RCC 7860 (cell line): ENCODE data around the gene RBM22.
"Not testable (repeated sequence)": the region's sequence is repeated elsewhere in the genome, so short reads cannot be mapped to it uniquely, and the experiment has no call there.

ENCODE experiments used
- DNase-seq: peaks from one replicate; pipeline ENCODE4 v3.0.0-alpha.2; 2015; ENCODE audit warnings: low spot score
- FAIRE-seq: peaks from 2 replicates; lab custom pipeline; 2012; peaks lifted over from hg19 to GRCh38; lab: Jason Lieb, UNC

Gene RBM22

DNA sequence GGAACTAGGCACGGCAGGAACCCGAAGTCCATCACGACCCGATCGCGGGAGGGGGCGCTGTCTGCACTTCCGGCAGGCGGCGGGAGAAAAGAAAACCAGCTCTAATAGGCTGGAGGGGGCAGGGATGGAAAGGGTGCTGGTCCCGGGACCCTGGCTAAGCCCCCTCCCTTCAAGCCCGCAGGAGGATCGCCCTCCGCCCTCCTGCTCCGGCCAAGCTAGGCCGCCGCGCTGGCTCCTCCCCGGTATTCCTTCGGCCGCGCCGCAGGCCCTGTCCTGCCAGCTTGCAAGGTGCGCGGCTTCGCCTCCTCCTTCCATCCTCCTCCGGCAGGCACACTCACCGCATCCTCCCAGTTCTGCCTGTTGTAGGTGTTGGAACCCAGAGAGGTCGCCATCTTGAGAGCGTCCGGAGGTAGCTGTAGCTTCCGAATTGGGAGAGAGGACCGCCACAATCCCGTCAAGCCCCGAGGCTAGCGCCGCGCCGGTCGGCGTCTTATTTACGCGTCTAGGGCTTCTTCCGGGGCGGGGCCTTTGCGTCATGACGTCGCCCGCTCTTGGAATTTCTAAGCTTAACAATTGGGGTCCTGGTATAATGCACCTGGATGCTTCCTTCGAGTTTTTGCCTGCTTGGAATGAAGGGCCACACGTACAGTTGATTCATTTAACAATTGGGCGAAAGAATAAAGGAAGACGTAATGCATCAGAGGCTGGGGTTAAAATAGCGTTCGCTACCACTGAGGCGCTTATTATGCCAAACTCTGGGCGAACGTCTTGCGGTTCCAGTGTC lies at the start of gene RBM22:
Gene RBM22, minus strand, starts transcription at position 469 of the 784 bp plus-strand sequence. Its CDS starts 77 bp downstream, at position 392.
- FAIRE-seq (peak; percentile 64), DNase-seq (peak; percentile 66)

DNA sequence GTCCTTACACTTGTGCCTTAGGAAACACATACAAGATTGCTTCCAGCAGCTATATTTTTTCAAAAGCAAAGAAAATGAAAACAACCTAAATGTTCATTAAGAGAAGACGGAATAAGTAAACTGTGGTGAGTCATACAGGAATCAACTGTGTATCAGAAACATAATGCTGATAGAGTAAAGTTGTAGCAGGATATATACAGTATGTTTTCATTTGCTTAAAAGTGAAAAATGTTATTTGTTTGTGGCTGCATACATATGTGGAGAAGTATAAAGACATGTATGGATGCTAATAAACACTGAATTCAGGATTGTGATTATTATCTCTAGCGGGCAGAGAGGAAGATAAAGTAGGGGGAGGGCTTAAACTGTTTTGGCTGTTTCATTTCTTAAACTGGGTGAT lies 49.6 kb upstream of the RBM22 start:
- DNase-seq (no peak), FAIRE-seq (no peak)

DNA sequence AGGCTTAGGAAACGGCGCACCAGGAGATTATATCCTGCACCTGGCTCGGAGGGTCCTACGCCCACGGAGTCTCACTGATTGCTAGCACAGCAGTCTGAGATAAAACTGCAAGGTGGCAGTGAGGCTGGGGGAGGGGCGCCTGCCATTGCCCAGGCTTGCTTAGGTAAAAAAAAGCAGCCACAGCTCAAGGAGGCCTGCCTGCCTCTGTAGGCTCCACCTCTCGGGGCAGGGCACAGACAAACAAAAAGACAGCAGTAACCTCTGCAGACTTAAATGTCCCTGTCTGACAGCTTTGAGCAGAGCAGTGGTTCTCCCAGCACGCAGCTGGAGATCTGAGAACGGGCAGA lies 42.3 kb upstream of the RBM22 start:
- not testable (repeated sequence) for FAIRE-seq

DNA sequence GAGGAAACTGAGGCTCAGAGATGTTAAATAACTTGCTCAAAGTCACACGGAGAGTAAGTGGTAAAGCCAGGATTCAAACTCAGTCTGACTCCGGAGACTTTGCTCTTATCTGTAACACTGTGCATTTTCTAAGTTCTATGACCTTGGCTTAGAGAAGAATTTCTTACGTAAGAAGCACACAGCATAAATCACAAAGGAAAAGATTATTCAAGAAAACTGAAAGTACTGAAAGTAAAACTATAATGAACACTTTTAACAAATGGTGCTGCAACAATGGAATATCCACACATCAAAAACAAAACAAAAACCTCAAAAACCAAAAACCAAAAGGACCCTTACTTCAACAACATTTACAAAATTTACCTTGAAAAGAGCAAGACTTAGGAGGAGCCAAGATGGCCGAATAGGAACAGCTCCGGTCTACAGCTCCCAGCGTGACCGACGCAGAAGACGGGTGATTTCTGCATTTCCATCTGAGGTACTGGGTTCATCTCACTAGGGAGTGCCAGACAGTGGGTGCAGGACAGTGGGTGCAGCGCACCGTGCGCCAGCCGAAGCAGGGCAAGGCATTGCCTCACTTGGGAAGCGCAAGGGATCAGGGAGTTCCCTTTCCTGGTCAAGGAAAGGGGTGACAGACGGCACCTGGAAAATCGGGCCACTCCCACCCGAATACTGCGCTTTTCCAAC lies 41.7 kb upstream of the RBM22 start:
- FAIRE-seq, DNase-seq: not testable (repeated sequence)

More for the DNA sequence above, 42.3 kb upstream of the RBM22 start:
- DNase-seq, result not testable (repeated sequence)

DNA sequence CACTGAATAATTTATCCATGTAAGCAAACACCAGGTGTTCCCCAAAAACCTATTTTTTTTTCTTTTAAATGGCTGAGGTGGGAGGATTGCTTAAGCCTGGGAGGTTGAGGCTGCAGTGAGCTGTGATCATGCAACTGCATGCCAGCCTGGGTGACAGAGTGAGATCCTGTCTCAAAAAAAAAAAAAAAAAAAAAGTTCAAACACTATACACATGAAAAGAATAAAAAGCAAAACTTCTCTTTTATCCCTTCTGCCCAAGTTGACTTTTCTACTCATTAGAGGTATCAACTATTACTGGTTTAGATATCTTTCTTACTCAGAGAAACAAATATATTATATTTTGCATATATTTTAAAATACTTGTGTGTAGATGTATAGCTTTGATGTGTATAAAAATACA lies 40.1 kb upstream of the RBM22 start:
- DNase-seq (no peak), FAIRE-seq (no peak)

DNA sequence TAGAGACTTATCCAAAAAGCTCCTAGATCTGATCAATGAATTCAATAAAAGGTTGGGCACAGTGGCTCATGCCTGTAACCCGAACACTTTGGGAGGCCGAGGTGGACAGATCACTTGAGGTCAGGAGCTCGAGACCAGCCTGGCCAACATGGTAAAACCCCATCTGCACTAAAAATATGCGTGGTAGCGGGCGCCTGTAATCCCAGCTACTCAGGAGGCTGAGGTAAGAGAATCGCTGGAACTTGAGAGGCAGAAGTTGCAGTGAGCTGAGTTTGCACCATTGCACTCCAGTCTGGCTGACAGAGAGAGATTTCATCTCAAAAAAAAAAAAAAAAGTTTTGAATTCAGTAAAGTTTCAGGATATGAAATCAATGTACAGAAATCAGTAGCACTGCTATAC lies 38.0 kb upstream of the RBM22 start:
- no peak for FAIRE-seq
- DNase-seq, result no peak

DNA sequence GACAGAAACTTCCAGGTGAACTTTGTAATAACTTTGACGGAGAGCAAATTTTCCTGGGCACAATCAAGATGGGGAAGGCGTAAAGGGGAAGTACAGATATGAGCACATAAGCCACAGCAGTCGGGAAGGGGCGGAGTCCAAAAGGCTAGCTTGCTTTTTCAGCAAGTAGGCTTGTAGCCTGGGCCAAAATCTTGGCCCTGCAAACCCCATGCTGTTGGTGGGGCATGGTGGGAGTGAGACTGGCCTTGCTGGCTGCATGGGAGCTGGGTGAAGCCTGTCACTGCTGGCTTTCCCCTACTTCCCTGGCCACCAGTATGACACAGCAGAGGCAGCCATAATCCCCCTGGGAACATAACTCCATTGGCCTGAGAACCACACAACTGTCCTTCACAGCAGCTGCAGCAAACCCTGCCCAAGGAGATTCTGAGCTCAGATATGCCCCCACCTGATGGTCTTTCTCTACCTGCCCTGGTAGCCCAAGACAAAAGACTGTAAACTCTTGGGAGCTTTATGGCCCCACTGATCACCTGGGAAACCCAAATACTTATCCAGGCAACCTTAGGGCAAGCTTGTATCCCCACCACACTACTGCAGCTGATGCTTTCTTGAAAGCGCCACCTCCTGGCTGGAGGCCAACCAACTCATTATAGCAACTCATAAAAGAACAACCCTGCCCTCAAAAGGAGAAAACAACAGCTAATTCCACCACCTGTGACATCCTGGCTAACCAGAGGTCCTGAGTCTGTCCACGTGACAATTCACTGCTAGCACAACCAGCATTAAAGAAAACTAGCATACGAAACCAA lies 33.9 kb upstream of the RBM22 start:
- no peak for FAIRE-seq
- DNase-seq, result no peak

DNA sequence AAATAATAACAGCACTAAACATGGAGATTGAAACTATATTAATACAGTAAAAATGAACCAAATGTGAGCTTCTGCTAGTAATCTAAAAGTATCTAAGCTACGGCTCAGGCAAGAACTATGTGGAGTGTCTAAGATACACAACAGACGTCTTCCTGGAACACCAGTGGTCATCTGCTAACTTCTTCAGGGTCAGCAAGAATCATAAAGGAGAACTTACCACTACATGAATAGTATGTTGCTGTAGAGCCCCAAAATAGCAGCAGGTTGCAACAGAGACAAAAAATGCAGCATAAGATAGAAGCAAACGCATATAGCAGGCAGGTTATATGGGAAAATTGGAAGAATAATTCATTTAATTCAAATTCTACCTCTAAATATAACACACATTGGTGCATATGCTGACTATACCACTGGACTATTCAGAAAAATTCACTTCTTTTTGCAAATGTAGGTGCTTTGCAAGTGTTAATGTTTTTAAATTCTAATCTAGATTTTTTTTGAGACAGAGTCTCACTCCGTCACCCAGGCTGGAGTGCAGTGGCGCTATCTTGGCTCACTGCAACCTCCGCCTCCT lies 30.9 kb upstream of the RBM22 start:
- FAIRE-seq (no peak), DNase-seq (no peak)

DNA sequence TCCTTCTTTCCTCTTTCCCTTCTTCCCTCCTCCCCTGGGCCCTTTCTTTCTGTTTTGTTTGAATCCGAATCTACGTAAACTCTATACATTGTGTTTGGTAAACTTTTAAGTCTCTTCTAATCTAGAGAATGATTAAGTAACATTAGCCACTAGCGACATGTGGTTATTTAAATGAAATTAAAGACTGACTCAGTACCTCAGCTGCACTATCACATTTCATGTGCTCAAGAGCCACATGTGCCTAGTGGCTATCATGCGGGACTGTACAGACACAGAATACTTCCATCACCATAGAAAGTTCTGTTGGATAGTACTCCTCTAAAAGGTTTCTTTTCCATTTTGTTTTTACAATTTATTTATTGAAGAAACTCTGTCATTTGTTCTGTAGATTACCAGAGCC lies 29.0 kb upstream of the RBM22 start:
- no peak for FAIRE-seq
- no peak for DNase-seq

DNA sequence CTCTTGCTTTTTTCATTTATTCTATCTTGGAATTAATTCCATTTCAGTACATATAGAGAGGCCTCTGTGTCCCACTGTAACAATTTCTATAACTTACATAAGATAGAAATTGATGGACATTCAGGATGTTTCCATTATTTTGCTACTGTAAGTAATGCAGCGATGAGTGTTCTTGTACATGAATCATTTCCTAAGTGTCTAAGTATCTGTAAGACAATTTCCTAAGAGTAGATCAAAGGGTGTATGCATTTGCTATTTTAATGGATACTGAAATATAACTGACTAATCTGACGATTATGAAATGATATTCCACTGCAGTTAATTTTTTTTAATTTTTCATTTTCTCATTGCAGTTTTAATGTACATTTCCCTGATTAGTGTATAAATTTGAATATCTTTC lies 23.0 kb upstream of the RBM22 start:
- DNase-seq (no peak), FAIRE-seq (no peak)

DNA sequence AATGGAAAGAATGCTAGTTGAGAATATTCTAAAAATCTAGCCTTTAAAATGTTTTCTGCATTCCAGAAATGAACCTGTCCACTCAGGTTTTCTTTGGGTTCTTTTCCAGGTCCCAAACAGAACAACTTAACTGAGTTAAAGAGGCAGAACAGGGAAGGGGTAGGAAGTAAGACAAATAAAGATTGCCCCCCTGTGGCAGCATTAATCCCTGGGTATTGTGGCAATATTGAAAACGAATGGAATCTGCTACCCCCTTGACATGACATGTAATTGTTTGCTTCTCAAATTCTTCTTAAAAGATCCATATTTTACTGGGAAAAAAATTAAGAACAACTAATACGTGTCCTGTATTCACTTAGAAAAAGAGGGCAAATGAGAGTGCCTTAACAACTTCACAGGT lies 9.3 kb upstream of the RBM22 start:
- DNase-seq (peak; percentile 32), FAIRE-seq (no peak)

DNA sequence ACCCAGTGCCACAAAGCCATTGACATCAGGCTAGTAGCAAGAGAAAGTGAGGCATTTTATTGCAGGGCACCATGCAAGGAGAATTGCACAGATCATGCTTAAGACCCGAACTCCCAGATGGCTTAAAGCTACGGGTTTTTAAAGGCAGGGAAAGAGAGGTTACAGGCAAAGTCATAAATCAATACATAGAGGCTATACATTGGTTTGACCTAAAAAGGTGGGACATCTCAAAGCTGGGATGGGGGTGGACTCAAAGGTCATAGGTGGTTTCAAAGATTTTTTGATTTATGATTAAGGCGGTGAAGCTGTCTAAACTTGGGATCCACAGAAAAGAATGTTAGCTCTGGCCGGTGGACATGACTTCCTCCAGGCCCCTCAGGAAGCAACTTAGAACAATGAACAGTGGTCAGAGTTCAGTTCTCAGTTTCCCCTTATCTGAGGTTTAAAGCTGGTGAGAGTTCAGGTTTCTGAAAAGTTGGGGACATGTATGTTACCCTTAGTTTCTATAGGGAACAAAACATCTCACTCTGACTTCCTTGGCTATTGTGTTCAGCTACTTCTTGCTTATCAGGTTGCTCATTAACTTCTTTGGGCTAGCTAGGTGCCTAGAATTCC lies 6.0 kb upstream of the RBM22 start:
- FAIRE-seq (no peak), DNase-seq (no peak)

DNA sequence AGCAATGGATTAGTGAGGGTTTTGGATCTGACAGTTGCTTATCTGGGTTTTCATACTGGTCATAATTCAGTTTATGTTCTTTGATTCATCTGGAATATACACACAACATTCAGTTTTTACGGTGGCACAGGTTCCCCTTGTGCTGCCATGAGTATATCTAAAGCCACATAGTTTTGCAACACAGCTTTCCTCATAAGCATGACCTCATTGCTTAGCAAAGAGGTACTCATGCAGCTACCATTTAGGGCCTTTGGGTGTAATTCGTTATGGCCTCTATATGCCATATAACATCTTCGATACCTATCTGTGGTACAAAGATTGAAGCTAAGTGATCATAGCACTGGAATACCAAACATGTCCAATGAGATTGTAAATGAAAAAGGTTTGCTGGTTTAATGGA lies 2.9 kb upstream of the RBM22 start:
- DNase-seq (no peak), FAIRE-seq (no peak)

DNA sequence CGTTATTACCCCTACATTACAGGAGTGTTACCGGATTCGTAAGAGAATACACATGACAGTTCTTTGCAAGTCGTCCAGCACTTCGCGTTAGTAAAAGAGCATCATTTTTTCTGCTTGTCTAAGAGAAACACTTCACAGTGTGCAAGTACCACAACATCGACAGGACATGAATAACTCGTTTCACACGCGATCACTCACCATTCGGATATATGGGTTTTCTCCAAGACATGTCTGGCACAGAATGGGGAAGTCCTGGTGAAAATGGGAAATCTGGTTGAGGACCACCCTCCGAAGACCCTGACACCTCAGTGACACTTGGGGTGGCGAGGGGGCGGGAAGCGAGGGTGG lies 642 bp downstream of the RBM22 start:
- DNase-seq (no peak), FAIRE-seq (no peak)

DNA sequence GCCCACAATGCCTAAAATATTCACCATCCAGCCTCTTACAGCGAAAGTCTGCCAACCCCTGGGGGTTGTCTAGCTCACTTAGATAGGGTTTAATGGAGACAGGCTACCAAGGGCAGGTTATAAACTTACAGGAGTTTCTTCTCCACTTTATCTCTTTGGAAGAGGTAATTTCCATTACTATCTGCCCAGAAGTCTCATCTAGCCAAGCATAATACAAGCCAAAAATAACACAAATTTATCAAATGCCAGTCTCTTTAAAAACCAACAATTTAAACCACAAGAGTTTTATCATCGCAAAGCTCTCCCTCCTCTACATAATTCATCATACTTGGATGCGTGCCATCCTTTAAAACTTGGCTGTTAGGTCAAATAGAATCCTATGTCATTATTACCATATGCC lies 6.2 kb downstream of the RBM22 start:
- DNase-seq (peak; percentile 36), FAIRE-seq (no peak)

DNA sequence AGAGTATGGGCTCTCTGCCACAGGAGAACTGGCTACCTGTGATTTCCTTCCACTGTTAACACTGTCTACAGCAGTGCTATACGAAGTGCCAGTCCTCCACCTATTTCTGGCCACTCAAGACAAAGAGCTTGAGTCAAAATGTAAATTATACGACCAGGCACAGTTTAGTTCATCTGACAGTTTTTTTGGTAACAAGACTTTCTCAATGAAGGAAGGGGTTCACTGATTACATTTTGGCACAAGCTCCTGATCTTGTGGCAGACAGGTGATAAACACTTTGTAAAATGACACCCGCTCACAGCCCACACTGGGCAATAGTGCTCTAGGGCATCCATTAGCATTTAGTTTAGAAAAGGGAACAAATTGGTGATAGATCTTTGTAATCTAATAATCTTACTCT lies 8.6 kb downstream of the RBM22 start:
- DNase-seq (no peak), FAIRE-seq (no peak)

DNA sequence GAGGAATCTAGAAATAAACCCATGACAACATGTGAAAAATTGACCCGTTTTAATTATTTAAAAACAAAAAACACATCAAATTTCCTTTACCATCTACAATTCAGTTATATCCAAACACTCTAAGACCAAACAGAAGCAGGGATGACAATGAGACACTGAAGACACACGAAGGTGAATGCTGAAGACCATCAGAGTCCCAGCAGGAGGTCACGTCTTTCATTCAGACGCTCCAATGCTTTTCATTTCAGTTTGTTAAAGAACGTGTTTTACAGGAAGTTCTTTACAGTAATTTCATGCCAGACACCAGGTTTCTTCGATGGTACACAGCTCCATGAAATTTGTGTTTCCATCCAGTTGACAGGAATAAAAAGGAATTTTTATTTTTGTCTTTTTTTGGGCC lies 10.1 kb downstream of the RBM22 start:
- FAIRE-seq, result no peak
- no peak for DNase-seq

DNA sequence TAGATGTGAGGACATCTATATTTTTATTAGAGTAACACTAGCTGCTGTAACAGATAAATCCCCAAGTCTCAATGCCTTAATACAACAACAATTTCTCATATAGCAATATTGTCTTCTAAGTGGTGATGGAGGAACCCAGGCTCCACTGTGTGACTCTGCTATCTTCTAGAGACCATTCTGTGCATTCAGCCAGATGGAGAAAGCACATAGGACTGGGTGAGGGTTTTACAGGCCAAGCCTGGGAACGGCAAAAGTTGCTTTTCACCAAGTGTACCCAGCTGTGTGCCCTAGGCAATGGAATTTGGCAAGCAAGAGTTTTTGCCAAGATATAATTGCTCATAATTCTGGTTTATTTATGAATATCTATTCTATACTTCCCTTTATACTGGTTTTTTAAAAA lies 11.7 kb downstream of the RBM22 start:
- DNase-seq (no peak), FAIRE-seq (no peak)

DNA sequence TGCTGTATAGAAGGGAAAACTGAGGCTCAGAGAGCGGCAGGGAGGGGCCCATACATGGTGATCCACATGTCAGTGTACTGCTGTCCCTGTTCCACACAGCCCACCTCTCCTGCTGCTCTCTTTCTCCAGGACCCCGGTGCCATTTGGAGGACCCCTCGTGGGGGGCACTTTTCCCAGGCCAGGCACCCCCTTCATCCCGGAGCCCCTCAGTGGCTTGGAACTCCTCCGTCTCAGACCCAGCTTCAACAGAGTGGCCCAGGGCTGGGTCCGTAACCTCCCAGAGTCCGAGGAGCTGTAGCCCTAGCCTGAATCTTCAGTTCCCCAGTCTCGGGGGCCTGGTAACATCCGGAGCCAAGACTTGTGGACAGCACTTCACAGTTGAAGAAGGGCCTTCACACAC lies 24.3 kb downstream of the RBM22 start:
- DNase-seq (no peak), FAIRE-seq (no peak)

DNA sequence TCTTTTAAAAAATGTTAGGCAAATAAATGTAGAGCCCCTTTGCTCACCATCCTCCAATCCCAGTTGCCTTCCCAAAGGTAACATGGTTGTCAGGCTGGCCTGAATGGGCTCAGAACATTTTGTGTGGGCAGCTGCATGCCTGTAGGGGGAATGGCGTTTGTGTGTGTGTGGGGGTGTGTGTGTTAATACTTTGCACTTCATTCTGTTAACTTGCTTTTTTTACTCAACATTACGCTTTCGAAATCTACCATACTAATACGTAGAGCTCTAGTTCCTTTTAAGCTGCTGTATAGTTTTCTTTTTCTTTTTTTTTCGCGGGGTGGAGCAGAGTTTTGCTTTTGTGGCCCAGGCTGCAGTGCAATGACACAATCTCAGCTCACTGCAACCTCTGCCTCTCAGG lies 25.8 kb downstream of the RBM22 start:
- no peak for DNase-seq
- FAIRE-seq, result no peak

DNA sequence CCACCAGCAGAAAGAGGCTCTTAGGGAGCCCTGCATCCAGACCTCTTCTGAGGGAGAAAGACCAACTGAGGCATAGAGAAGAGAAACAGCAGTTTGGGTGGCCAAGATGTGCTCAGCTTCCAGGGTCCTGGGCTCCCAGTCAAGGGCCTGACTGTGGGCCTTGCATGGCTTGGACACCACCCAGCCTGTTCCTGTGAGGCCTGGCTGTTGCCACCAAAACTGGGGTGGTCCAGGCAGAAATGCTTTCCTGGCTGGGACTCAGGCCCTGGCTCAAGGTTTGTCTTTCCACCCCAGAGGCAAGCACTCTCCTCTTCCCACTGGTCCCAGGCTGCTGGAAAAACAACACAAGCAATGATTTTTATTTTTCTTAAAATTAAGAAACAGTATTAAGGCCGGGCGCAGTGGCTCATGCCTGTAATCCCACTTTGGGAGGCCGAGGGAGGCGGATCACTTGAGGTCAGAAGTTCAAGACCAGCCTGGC lies 26.5 kb downstream of the RBM22 start:
- no peak for FAIRE-seq
- no peak for DNase-seq
